Glomerular visceral epithelial cell (primary cell): ENCODE data around the gene LNX1.
"Not testable (repeated sequence)": the region's sequence is repeated elsewhere in the genome, so short reads cannot be mapped to it uniquely, and the experiment has no call there.

ENCODE experiments used
- DNase-seq: peaks from one replicate; pipeline ENCODE4 v3.0.0-alpha.2; 2016; ENCODE audit errors: extremely low spot score

LNX1 gene

DNA sequence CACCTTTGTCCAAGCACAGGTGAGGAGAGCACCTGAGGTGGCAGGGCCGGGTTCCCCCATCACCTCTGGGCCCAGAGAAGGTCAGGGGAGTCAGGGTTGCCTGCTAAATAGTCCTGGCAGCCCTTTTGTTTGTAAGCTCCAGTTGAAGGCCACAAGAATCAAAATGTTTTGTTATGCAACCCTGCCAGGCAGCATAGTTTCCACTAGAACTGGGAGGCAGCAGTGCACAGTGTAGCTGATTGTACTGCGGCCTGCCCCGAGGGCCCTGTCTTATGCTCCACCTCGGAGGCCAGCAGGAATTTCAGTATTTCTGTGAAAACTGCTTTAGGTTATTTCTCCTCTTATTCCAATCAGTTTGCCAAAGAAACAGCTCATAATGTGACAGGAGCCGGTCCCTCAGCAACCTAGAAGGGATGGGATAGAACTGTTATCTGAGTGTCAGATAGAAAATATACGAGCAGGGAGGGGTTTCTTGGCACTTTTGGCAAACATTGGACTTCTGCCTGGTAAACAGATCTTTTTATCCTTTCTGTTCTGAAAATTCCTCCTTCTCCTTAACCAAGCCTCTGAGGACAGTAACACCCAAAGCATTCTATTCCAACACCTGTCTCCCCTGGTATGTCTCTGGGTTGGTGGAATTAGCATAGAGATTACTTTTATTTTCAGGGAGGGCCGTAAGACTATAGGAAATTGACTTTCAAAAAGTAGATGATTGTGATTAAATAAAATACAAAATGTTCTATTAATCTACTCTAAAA, 93.6 kb downstream of the LNX1 start:
- no peak for DNase-seq

GRCh38 chr4:53494851-53495250, 96.4 kb downstream of the LNX1 start:
- no peak for DNase-seq

DNA sequence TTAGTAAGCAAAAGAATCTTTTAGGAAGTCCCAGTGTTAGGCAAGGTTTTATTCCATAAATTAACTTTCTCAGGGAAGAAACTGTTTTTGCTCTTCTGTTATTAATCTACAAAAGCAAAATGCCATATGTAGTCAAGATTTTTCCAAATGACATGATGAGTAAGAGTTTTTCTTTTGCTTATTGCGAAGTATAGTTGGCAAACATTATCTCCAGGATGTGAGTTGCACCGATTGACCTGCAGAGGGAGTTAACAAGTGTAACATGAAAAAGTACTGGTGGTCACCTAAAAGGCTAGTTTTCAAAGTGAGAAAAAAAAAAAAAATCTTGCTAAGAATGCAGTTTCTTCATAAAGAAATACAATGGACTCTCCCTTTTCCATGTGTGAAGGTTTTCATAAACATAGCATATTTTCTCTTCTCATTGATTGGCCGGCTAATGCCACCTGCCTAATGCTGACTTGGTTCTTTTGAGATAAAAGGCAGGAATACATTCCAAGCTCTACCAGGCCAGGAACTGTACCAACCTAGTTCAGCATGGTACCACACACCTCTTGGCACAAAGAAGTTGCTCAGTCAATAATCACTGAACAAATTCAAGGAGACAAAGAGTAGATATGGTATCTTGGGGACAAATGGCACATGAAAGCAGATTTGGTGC, 100.2 kb downstream of the LNX1 start:
- DNase-seq = peak; percentile 48

- DNase-seq = no peak
Measured at GRCh38 chr4:53490161-53490956, 100.9 kb downstream of the LNX1 start.

- peak; percentile 8 for DNase-seq
Measured at GRCh38 chr4:53489279-53489889, 101.9 kb downstream of the LNX1 start.

DNA sequence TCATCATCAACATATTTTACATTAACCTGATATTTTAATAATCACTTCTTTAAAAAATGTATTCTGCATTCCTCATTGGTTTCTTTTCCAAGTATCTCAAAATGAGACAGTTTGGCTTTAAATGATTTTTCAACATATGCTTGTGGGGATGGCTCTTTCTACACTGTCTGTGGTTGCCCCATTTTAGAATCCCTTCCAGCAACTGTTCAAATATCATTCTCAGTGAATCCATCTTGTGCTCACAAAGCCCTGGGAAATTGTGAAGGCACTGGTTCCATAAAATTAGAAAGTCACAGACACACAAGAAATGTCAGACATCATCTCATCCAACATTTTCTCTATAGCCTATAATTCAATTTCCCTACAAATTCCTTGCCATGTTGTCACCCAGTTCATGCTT, 103.5 kb downstream of the LNX1 start:
- no peak for DNase-seq

GRCh38 chr4:53485658-53486040, 105.6 kb downstream of the LNX1 start:
- DNase-seq = no peak

- no peak for DNase-seq
Measured at GRCh38 chr4:53484911-53485657, 106.2 kb downstream of the LNX1 start.

DNA sequence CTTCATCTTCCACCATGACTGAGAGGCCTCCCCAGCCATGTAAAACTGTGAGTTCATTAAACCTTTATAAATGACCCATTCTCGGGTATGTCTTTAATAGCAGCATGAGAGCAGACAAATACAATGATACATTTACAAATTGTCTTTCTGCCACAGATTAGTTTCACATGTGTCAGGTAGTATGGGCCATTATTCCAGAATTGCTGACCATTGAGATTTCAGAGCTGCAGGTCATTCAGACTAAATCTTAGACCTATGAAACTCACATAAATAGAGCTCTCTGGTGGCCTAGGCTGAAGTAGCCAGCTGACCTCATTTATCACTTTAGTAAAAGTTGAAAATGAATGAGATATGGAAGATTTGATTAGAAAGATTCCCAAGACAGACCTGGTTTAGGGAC, 108.0 kb downstream of the LNX1 start:
- no peak for DNase-seq

GRCh38 chr4:53481586-53481985, 109.7 kb downstream of the LNX1 start:
- DNase-seq = no peak

DNA sequence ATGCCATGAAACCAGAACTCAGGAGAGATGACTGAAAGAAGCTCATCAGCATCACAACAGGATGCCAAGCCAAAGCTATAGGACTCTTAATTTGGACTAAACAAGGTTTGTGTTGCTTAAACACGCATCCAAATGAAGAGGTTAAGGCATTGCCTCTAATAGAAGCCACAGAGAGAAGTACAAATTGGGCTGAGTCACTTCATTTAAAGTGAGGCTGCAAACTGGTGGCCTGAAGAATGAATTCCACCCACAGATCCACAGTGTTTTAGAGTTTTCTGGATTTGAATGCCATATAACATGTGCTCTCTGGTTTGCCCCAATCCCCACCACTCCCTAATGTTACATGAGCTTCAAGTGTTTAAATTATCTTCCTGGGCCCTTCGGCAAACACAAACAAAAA, 110.4 kb downstream of the LNX1 start:
- DNase-seq = no peak

DNA sequence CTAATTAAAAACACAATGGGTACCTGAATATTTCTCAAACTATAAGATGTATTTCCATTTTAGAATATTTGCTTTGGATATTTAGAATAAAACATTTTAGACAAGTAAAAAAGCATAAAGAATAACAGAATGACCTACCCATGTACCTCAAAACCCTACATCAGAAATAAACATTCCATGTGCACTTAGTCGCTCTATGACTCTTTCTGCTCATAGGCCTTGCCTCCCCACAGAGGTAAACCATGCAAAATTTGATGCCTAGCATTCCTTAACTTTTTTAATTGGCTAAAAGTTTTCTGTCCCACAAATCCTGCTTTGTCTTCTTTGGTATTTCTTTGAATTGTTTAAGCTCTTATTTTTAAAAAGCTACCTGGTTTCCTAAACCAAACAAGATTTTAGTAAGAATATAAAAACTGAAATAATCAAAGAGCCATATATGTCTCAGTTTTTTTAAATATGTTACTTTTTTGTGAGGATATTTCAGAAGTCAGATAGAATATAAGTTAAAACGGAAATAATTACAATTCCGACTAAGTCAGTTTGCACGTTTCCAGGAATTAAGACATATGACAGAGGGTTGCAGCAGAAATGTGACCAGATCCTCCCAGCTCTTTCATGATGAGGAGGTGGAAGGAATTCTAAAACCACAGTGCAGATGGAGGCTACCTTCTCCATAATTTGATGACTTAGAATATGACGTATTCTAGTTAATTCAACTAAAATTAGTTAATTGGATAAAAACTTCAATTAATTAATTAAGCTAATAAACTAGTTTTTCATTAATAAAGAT, 111.4 kb downstream of the LNX1 start:
- DNase-seq = peak; percentile 27

GRCh38 chr4:53478671-53479456, 112.4 kb downstream of the LNX1 start:
- peak; percentile 50 for DNase-seq

- no peak for DNase-seq
Measured at GRCh38 chr4:53477636-53478035, 113.7 kb downstream of the LNX1 start.

- no peak for DNase-seq
Measured at GRCh38 chr4:53477038-53477565, 114.2 kb downstream of the LNX1 start.

DNA sequence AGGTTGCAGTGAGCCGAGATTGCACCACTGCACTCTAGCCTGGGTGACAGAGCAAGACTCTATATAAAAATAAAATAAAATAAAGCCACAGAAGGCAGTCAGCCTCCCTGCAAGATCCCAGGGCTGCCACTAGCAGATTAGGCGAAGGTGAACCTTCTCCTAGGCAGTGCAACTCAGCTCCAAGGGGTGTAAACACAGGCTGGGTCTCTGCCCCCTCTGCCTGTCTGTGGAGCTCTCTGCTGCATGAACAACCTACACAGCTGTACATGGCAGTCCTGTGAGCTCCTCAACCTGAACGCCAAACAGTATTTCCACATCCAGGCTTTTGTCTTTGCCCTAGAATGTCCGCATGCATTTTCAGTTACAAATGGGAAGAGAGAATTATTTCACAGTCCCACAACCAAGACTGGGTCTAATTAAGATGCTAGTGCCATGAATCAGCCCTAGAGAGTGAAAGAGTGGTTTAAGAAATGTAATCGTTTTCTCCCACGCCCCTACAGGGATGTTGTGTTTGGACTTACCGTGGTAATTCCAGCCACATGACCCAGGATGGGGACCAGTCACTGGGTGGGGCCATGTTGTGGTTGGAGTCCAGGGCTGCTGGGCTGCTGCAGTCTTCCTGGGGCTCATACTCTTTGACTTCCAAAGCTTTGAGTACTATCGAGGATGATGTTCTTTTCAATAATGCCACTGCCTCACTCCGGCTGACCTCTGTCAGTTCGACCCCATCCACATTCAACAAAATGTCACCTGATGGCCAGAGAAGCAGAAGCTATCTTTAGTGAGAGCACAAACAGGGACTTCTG, 114.9 kb downstream of the LNX1 start:
- peak; percentile 80 for DNase-seq

GRCh38 chr4:53466576-53466975, 124.7 kb downstream of the LNX1 start:
- not testable (repeated sequence) for DNase-seq

- no peak for DNase-seq
Measured at GRCh38 chr4:53465891-53466290, 125.4 kb downstream of the LNX1 start.

DNA sequence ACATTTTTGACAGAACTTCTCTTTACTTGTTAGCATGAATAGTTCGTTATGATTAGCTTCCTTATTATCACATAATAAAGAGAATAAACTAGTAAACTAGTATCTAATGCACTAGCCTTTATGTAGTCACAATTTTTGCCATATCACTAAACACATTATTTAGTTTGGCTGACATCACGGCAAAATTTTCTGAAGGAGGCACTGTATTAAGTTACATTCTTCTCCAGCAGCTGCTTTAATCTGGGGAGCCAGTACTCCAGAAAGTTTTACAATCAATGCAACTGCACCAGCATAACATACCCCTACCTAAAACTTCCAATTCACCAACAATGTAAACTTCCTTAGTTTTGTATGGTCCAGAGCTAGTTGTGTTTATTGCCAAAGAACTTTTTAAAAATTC, 126.0 kb downstream of the LNX1 start:
- DNase-seq = no peak
